HG03175 (cell line): ENCODE data around the gene CHST14.
"Not testable (repeated sequence)": the region's sequence is repeated elsewhere in the genome, so short reads cannot be mapped to it uniquely, and the experiment has no call there.

Source experiments
- ATAC-seq: cut with Tn5 transposase; IDR thresholded peaks from one replicate; pipeline ENCODE4 v1.9.1; 2021; ENCODE audit warnings: mild to moderate bottlenecking, moderate library complexity; ENCODE audit not compliant: unreplicated experiment

CHST14 gene

GRCh38 chr15:40440743-40441564 is 29.8 kb upstream of the CHST14 start, which contains the start of gene BAHD1:
BAHD1 (plus strand) TSS chr15:40440953; CDS start chr15:40458465, 17,512 bp downstream.
- ATAC-seq, result peak; percentile 91

GRCh38 chr15:40441565-40442531 is 28.9 kb upstream of the CHST14 start:
- no peak for ATAC-seq

GRCh38 chr15:40443255-40443654 is 27.5 kb upstream of the CHST14 start:
- no peak for ATAC-seq

GRCh38 chr15:40443846-40444245 is 26.9 kb upstream of the CHST14 start:
- ATAC-seq, result no peak

GRCh38 chr15:40444736-40445135 is 26.0 kb upstream of the CHST14 start:
- ATAC-seq, result no peak

- no peak for ATAC-seq
These were observed 25.3 kb upstream of the CHST14 start for GRCh38 chr15:40445421-40445922.

GRCh38 chr15:40446144-40446543 is 24.6 kb upstream of the CHST14 start:
- no peak for ATAC-seq

GRCh38 chr15:40448354-40448753 is 22.4 kb upstream of the CHST14 start:
- no peak for ATAC-seq

GRCh38 chr15:40449275-40449674 is 21.5 kb upstream of the CHST14 start:
- no peak for ATAC-seq

GRCh38 chr15:40450047-40450446 is 20.7 kb upstream of the CHST14 start:
- ATAC-seq, result no peak

GRCh38 chr15:40451527-40452158 is 19.1 kb upstream of the CHST14 start:
- ATAC-seq, result no peak

- ATAC-seq, result peak; percentile 62
These were observed 18.3 kb upstream of the CHST14 start for GRCh38 chr15:40452296-40453090.

GRCh38 chr15:40453941-40454340 is 16.8 kb upstream of the CHST14 start:
- not testable (repeated sequence) for ATAC-seq

- ATAC-seq, result no peak
These were observed 15.8 kb upstream of the CHST14 start for GRCh38 chr15:40454904-40455391.

- ATAC-seq, result no peak
These were observed 14.5 kb upstream of the CHST14 start for GRCh38 chr15:40456299-40456712.

- ATAC-seq, result no peak
These were observed 14.0 kb upstream of the CHST14 start for GRCh38 chr15:40456738-40457137.

- ATAC-seq, result no peak
These were observed 12.1 kb upstream of the CHST14 start for GRCh38 chr15:40458495-40459371.

- ATAC-seq, result no peak
These were observed 11.3 kb upstream of the CHST14 start for GRCh38 chr15:40459391-40460015.
